GM12872 (cell line): ENCODE data around the gene BOLL.

Source experiments
- CTCF ChIP-seq: IDR thresholded peaks from 3 replicates; pipeline ENCODE4 v1.5.1; 2011; ENCODE audit warnings: low read depth, mild to moderate bottlenecking, low read length, moderate library complexity; ENCODE audit not compliant: insufficient read depth

The BOLL gene

DNA sequence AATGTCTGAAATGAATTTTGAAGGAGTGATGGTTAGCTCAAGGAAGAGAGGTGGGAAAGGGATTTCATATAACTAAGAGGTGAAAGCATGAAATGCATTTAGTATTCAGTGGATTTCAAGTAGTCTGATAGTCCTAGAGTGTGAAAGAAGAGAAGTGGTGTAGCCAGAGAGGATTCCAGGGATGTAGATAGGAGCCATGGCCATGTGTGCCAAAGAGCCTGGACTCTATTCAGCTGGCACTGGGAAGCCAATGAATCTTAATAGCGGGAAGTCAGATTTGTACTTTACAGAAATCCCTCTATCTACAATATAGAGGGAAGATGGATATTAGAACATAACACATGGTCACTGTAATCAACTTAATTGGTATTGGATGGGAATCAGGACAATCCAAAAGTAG is 8.3 kb upstream of the BOLL start:
- no peak for TF ChIP-seq CTCF

- 0 out of 3 replicates have a peak, but pooled peaks have one; percentile 29 for TF ChIP-seq CTCF
Observed at GRCh38 chr2:197786010-197786877, 1.1 kb upstream of the BOLL start.

GRCh38 chr2:197782126-197782525 is 3.0 kb downstream of the BOLL start:
- TF ChIP-seq CTCF: no peak

- no peak for TF ChIP-seq CTCF
Observed at GRCh38 chr2:197779261-197779660, 5.9 kb downstream of the BOLL start.

GRCh38 chr2:197777823-197778407 is 7.2 kb downstream of the BOLL start:
- peak; percentile 36; the same call in 2 of the 3 replicates for TF ChIP-seq CTCF

GRCh38 chr2:197760293-197760657 is 24.8 kb downstream of the BOLL start:
- no peak for TF ChIP-seq CTCF

GRCh38 chr2:197759625-197760292 is 25.4 kb downstream of the BOLL start:
- no peak for TF ChIP-seq CTCF
